Posterior cingulate gyrus (tissue), 11 donors: Measurements from ENCODE around the gene GFI1.
"Not testable (repeated sequence)": the region's sequence is repeated elsewhere in the genome, so short reads cannot be mapped to it uniquely, and the experiment has no call there.

Experiments
- DNase-seq, 10 donors: peaks; one replicate each; pipeline versions ENCODE4 v3.0.0 to v3.0.0-alpha.2; 2020 to 2021; ENCODE audit warnings: mixed read lengths in 3 of 10
- intact Hi-C: fragments of 100-400 bp; cut with DNase I; formaldehyde crosslinking; loops from one replicate; pipeline ENCODE4 v1.15.1; 2023

Gene GFI1

GRCh38 chr1:92473781-92474495 lies 12.8 kb downstream of the GFI1 start:
- DNase-seq = no peak
- intact Hi-C loops = no loop called here

- intact Hi-C loops = no loop called here
- no peak for DNase-seq
These were observed 16.5 kb downstream of the GFI1 start for GRCh38 chr1:92470216-92470615.

- no peak for DNase-seq
- intact Hi-C loops = no loop called here
These were observed 19.9 kb downstream of the GFI1 start for GRCh38 chr1:92466683-92467352.

- intact Hi-C loops = no loop called here
- no peak for DNase-seq
These were observed 21.5 kb downstream of the GFI1 start for GRCh38 chr1:92465256-92465647.

GRCh38 chr1:92464588-92465255 lies 22.0 kb downstream of the GFI1 start:
- no peak for DNase-seq
- intact Hi-C loops = no loop called here

GRCh38 chr1:92461364-92462097 lies 25.2 kb downstream of the GFI1 start:
- intact Hi-C loops = no loop called here
- DNase-seq = no peak

- intact Hi-C loops = no loop called here
- DNase-seq = no peak
These were observed 26.8 kb downstream of the GFI1 start for GRCh38 chr1:92459871-92460320.

- intact Hi-C loops = no loop called here
- no peak for DNase-seq
These were observed 28.6 kb downstream of the GFI1 start for GRCh38 chr1:92458146-92458545.

GRCh38 chr1:92447976-92448375 lies 38.7 kb downstream of the GFI1 start:
- DNase-seq = no peak
- intact Hi-C loops = no loop called here

- intact Hi-C loops = no loop called here
- no peak for DNase-seq
These were observed 39.6 kb downstream of the GFI1 start for GRCh38 chr1:92447033-92447681.

GRCh38 chr1:92446546-92446945 lies 40.2 kb downstream of the GFI1 start:
- no peak for DNase-seq

GRCh38 chr1:92445865-92446264 lies 40.9 kb downstream of the GFI1 start:
- intact Hi-C loops = no loop called here
- no peak for DNase-seq

More at GRCh38 chr1:92446546-92446945, 40.2 kb downstream of the GFI1 start:
- intact Hi-C loops = no loop called here

- no peak for DNase-seq
- intact Hi-C loops = no loop called here
These were observed 42.4 kb downstream of the GFI1 start for GRCh38 chr1:92444351-92444750.

- no peak for DNase-seq
- intact Hi-C loops = no loop called here
These were observed 42.8 kb downstream of the GFI1 start for GRCh38 chr1:92443893-92444292.

- peak in 1 of 10 donors; percentile 12 for DNase-seq
- intact Hi-C loops = no loop called here
These were observed 44.4 kb downstream of the GFI1 start for GRCh38 chr1:92442351-92442750.

GRCh38 chr1:92441697-92442342 lies 44.9 kb downstream of the GFI1 start:
- intact Hi-C loops = no loop called here
- DNase-seq = peak in 1 of 10 donors; percentile 18

GRCh38 chr1:92441316-92441696 lies 45.4 kb downstream of the GFI1 start:
- DNase-seq = no peak
- intact Hi-C loops = no loop called here

GRCh38 chr1:92439291-92439690 lies 47.4 kb downstream of the GFI1 start:
- intact Hi-C loops = no loop called here
- no peak for DNase-seq

GRCh38 chr1:92434572-92434971 lies 52.2 kb downstream of the GFI1 start:
- DNase-seq, intact Hi-C loops: not testable (repeated sequence)

- no peak for DNase-seq
- intact Hi-C loops = no loop called here
These were observed 56.7 kb downstream of the GFI1 start for GRCh38 chr1:92430030-92430429.
